ENCODE data around the gene INPP5A.
"Not testable (repeated sequence)": the region's sequence is repeated elsewhere in the genome, so short reads cannot be mapped to it uniquely, and the experiment has no call there.

Gene INPP5A

DNA sequence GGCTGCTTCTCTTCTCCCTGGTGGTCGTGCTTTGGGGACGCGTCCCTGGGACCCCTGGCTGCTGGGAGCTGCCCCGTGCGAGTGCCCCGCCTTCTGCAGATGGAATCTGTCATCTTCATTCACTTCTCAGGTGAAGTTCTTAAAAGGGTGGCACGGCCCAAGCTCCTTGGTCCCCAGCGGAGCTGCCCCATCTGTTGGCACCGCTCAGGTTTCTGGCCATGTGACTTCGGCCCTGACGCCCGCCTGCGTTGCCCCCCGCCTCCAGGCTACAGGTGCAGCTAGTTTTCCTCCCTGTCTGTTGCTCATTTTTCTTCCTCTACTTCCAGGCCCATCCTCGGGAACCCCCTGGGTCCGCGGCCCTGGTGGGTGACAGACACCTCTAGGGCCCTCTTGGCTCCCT is 255.2 kb downstream of the INPP5A start:
- TF ChIP-seq, protein P1, sequence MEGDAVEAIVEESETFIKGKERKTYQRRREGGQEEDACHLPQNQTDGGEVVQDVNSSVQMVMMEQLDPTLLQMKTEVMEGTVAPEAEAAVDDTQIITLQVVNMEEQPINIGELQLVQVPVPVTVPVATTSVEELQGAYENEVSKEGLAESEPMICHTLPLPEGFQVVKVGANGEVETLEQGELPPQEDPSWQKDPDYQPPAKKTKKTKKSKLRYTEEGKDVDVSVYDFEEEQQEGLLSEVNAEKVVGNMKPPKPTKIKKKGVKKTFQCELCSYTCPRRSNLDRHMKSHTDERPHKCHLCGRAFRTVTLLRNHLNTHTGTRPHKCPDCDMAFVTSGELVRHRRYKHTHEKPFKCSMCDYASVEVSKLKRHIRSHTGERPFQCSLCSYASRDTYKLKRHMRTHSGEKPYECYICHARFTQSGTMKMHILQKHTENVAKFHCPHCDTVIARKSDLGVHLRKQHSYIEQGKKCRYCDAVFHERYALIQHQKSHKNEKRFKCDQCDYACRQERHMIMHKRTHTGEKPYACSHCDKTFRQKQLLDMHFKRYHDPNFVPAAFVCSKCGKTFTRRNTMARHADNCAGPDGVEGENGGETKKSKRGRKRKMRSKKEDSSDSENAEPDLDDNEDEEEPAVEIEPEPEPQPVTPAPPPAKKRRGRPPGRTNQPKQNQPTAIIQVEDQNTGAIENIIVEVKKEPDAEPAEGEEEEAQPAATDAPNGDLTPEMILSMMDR (IDR thresholded peaks at IDR 0.05; ENCODE audit: extremely low read depth, insufficient read depth, missing control alignments), result no peak
- in situ Hi-C loops (cut with MboI; ENCODE audit: low pct_unique_long_range_greater_than_20kb, low sequenced_read_pairs, unreplicated experiment), result no loop called here
- no peak for DNase-seq (ENCODE audit: low spot score)

DNA sequence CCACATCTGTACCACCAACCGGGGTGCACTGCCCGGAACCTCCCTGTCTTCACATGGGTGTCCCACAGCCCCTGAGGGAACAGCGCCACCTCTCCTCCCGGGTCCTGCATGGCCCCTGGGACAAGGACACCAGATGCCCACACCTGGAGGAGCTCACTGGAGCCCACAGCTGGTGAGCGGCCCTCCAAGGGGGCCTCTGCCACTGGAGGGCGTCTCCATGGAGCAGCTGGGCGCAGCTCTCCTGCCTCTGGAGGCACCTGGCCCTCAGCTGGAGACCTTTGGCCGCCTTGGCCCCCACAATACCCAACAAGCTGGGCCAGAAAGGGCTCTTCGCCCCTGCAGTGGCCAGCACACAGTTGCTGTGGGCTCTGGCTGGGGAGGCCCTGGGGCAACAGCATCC is 255.6 kb downstream of the INPP5A start:
- TF ChIP-seq, protein P1 (IDR thresholded peaks at IDR 0.05; ENCODE audit: extremely low read depth, insufficient read depth, missing control alignments), result no peak
- DNase-seq (ENCODE audit: low spot score), result no peak
- in situ Hi-C loops (cut with MboI; ENCODE audit: low pct_unique_long_range_greater_than_20kb, low sequenced_read_pairs, unreplicated experiment), result no loop called here

DNA sequence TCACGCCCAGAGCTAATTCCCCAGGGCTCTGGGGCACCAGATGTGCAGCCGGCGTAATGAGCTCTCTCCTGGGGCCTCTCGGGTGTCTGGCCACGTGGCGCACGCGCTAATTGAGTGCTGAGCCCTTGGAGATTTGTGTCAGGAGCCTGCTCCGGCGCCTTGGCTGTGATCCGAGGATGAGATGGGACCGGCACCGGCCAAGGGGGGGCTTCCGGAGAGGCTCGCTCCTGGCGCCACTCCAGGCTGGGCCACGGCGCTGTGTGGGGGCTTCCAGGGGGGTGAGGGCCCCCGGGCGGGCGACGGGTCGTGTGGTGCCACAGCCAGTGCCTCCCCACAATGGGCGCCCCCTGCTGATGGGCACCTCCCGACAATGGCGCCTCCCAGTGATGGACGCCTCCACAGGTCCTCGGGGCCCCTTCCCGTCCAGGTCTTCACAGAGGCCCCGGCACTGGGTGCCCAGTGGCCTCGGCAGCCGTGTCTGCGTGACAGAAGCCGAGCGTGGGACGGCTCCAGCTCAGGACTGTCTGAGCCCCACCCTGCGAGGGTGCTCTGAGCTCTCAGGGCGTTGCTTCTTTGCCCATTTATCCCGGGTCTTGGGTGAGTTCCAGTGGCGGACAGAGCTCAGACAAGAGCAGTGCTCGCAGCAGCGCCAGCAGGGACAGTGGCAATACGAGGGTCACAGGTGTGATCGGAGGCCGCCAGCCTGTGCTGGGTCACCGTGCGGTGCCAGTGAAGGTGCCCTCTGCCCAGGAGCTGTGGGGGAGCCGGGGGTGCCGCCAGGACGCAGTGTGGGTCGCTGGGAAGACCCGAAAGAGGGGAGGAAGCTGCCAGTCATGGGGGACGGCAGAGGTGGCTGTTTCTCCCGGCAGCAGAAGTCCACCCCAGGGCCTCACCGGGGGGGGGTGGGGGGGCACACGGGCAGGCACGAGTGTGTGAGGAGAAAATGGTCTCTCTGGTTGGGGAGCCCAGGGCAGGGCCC is 256.6 kb downstream of the INPP5A start:
- DNase-seq (ENCODE audit: low spot score), result no peak
- TF ChIP-seq, protein P1 (IDR thresholded peaks at IDR 0.05; ENCODE audit: extremely low read depth, insufficient read depth, missing control alignments), result peak; percentile 4
- in situ Hi-C loops (cut with MboI; ENCODE audit: low pct_unique_long_range_greater_than_20kb, low sequenced_read_pairs, unreplicated experiment), result no loop called here

DNA sequence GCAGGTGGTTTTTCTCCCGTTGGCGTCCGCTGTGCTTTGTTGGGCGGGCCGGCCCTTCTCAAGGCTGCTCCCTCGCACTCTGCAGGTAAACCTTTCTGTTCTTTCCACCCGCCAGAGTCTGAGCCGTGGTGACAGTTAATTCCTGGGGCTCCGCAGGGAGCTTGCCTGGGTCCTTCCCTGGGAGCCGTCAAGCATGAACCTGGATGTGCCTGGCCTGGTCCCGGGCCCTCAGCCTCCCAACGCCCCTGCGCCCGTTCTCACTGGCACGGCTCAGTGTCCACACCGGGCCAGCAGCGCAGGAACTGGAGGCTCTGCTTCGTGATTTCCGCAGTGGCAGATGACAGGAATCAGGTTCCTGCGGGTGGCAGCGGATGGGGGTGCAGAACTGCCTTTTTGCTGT is 259.3 kb downstream of the INPP5A start:
- TF ChIP-seq, protein P1 (IDR thresholded peaks at IDR 0.05; ENCODE audit: extremely low read depth, insufficient read depth, missing control alignments), result no peak
- no peak for DNase-seq (ENCODE audit: low spot score)
- in situ Hi-C loops (cut with MboI; ENCODE audit: low pct_unique_long_range_greater_than_20kb, low sequenced_read_pairs, unreplicated experiment), result no loop called here

DNA sequence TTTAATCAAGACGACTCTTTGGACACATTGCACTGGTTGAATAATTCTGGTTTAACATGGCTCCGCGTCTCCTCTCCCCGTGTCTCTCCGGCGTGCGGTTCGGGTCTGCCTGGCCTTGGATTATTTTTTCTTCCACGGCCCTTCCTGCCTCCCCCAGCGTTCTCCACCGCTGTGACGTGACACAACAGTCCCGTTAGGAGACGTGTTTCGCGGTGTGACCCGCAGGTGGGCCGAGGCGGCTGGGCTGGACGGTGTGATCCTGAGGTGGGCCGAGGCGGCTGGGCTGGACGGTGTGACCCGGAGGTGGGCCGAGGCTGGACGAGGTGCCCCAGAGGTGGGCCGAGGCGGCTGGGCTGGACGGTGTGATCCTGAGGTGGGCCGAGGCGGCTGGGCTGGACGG is 260.4 kb downstream of the INPP5A start:
- DNase-seq (ENCODE audit: low spot score); in situ Hi-C loops (cut with MboI; ENCODE audit: low pct_unique_long_range_greater_than_20kb, low sequenced_read_pairs, unreplicated experiment): not testable (repeated sequence)

DNA sequence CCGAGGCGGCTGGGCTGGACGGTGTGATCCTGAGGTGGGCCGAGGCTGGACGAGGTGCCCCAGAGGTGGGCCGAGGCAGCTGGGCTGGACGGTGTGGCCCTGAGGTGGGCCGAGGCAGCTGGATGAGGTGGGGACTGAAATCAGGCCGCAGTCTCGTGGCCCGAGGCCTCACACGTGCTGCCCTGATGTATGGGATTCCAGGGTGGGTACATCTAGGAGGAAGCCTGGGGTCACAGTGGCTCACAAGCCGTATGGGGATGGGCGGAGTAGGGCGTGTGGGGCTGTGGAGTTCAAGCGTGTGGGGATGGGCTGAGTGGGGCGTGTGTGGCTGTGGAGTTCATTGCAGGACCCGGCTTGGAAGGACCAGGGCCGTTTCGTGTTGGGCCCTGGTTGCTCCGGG is 260.8 kb downstream of the INPP5A start:
- in situ Hi-C loops (cut with MboI; ENCODE audit: low pct_unique_long_range_greater_than_20kb, low sequenced_read_pairs, unreplicated experiment), result no loop called here
- TF ChIP-seq, protein P1 (IDR thresholded peaks at IDR 0.05; ENCODE audit: extremely low read depth, insufficient read depth, missing control alignments), result no peak
- DNase-seq (ENCODE audit: low spot score), result no peak

DNA sequence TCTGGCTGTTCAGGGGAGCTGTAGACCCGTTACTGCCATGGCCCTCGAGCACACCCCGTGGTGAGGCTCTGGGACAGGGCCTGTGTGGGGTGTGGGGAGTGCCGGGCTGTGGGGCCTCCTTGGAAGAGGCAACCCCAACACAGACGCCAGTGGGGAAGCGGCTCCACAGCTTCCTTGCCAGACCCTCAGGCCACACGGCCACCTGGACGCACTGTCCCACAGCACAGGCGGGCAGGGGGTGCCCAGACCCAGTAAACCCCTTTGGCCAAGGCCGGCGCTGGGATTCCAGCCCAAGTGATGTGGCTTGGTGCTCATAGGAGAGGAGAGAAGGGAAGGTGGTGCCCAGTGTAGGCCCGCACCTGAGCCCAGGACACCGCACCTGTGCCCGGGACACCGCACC is 261.3 kb downstream of the INPP5A start:
- no peak for DNase-seq (ENCODE audit: low spot score)
- in situ Hi-C loops (cut with MboI; ENCODE audit: low pct_unique_long_range_greater_than_20kb, low sequenced_read_pairs, unreplicated experiment), result no loop called here

More for the DNA sequence above, 261.3 kb downstream of the INPP5A start:
- TF ChIP-seq, protein P1 (IDR thresholded peaks at IDR 0.05; ENCODE audit: extremely low read depth, insufficient read depth, missing control alignments), result no peak

Data from GM13977 (cell line).